Measurements from ENCODE around the gene TRIM61.
"Not testable (repeated sequence)": the region's sequence is repeated elsewhere in the genome, so short reads cannot be mapped to it uniquely, and the experiment has no call there.

Gene TRIM61

DNA sequence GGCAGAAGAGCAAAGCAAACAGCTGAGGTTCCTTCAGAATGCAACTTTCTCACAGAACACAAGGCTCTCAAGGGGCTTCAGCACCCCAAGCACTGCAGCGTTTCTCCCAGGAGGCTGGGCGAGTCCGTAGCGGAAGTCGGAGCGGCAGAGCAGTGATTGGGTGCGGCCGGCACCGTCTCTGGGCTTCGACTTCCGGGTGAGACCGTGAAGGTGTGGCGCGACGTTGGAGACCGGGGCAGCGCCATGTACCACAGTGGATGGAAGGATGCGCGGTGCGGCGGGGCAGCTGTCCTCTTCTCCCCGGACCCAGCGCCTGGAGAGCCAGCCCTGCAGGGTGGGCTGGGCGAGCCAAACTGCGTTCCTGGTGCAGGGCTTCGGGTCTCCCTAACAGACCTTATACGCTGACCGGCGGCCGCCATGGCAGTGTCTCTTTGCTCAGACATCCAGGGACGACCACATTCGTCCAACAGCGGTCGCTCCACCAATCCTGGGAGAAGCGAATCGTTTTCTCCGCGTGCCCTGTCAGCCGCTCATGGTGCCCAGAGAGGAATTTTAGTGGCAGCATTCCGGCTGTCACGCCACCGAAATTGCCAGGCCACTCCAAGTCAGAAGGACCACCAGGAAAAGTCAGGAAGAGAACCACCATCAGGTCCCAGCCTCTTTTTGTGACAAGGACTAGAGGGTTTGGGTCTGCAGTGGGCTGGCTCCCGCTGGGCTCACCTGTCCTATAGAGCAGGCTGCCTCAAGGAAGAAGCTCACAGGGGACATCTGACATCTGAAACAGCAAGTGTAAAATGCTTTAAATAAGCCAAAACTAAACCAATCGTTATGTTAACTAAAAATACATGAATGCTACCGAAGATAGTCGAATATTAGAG is 20.5 kb downstream of the TRIM61 start:
- Histone ChIP-seq H3K4me1 (no peaks in the 10 kb centered on the region), H3K4me3 (ENCODE audit: low read depth, low read length) (peak overlapping the region; percentile 86), H3K9me3 (no peaks in the 10 kb centered on the region), H3K36me3 (no peaks in the 10 kb centered on the region), H3K27me3 (no peaks in the 10 kb centered on the region)
- DNase-seq: peak; percentile 89
- TF ChIP-seq, protein P1, sequence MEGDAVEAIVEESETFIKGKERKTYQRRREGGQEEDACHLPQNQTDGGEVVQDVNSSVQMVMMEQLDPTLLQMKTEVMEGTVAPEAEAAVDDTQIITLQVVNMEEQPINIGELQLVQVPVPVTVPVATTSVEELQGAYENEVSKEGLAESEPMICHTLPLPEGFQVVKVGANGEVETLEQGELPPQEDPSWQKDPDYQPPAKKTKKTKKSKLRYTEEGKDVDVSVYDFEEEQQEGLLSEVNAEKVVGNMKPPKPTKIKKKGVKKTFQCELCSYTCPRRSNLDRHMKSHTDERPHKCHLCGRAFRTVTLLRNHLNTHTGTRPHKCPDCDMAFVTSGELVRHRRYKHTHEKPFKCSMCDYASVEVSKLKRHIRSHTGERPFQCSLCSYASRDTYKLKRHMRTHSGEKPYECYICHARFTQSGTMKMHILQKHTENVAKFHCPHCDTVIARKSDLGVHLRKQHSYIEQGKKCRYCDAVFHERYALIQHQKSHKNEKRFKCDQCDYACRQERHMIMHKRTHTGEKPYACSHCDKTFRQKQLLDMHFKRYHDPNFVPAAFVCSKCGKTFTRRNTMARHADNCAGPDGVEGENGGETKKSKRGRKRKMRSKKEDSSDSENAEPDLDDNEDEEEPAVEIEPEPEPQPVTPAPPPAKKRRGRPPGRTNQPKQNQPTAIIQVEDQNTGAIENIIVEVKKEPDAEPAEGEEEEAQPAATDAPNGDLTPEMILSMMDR (IDR thresholded peaks at IDR 0.05; ENCODE audit: low read depth, low read length): no peak

DNA sequence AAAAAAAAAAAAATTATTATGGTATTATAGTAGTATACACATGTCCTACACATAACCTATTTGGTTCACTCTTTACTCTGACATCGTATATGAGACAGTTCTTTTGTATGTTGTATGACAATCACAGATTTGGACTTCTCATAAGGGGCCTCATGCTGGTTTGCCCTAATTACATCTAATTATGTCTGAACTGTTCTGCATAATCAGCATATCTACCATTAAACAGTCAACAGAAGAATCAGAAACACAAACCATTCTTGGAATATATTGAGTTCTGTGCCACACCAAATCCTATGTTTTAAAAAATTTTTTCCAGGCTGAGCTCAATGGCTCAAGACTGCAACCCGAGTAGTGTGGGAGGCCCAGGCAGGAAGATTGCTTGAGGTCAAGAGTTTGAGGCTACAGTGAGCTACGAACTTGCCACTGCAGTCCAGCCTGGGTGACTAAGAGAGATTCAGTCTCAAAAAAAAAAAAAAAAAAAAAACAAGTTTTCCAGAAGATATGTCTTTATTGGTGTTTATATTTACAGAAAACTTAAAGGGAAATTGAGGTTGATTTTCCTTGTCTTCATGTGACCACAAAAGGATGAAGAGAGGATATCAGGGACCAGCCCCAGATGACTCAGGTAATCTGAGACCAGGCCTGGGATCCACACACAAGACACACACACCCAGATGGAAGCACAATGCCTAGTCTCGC is 22.2 kb downstream of the TRIM61 start:
- Histone ChIP-seq H3K4me3 (ENCODE audit: low read depth, low read length) (no peak overlapping the region), H3K4me1 (no peaks in the 10 kb centered on the region), H3K27me3 (no peaks in the 10 kb centered on the region), H3K36me3 (no peaks in the 10 kb centered on the region), H3K9me3 (no peaks in the 10 kb centered on the region)
- DNase-seq: no peak
- TF ChIP-seq, protein P1 (IDR thresholded peaks at IDR 0.05; ENCODE audit: low read depth, low read length): no peak

DNA sequence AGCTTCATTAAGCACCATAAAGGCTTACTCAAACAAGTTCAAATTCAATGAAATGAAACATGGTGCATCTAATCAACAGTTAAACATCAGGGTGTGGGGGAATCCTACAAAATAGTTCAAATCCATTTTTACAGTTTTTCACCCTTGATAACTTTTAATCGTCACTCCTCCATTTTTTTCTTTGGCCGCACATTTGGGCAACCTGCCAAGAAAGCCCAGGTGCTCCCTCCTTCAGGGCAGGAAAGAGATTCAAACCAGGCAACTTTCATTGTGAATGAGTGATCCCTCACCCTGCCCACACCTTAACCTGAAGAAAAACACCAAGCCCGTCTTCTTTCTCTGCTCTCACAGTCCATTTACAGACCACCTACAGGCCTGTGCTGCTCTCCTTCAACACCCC is 24.9 kb downstream of the TRIM61 start:
- DNase-seq: no peak
- Histone ChIP-seq H3K4me1 (no peaks in the 10 kb centered on the region), H3K9me3 (no peaks in the 10 kb centered on the region), H3K4me3 (ENCODE audit: low read depth, low read length) (no peak overlapping the region), H3K36me3 (no peaks in the 10 kb centered on the region), H3K27me3 (peaks cover 8% of the 10 kb centered on the region)
- TF ChIP-seq, protein P1 (IDR thresholded peaks at IDR 0.05; ENCODE audit: low read depth, low read length): no peak

DNA sequence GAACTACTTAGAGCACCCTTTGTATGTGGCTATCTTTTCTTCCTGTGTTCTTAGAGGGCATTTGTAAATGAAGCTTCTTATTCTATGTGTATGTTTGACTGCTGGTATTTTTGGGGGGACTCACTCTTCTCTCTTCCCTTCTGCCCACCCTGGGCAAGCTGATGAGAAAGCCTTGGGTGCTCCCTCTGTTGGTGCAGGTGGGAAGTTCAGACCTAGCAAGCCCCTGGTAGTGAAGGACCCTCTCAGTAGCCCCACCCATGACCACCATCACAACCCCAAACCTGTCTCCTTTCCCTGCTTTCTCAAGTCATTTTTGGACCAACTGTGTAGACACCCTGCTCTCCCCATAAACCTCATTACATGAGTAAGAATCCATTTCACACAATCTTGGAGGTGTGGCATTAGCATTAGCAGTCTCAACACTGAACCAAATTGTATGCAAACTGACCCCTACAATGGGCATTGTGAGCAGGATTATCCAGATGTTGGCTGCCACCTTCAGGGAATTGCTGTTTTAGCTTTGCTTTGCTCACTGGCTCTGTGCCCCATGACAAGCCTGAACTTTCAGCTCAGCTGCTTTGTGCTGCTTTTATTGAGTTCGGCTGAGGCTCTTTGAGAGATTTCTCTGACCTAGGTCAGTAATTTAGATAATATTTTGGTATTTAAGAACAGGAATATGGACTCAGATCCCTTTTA is 27.9 kb downstream of the TRIM61 start:
- Histone ChIP-seq H3K4me1 (no peaks in the 10 kb centered on the region), H3K27me3 (peaks cover 8% of the 10 kb centered on the region), H3K9me3 (no peaks in the 10 kb centered on the region), H3K36me3 (no peaks in the 10 kb centered on the region), H3K4me3 (ENCODE audit: low read depth, low read length) (no peak overlapping the region)
- TF ChIP-seq, protein P1 (IDR thresholded peaks at IDR 0.05; ENCODE audit: low read depth, low read length): peak; percentile 49
- DNase-seq: no peak

DNA sequence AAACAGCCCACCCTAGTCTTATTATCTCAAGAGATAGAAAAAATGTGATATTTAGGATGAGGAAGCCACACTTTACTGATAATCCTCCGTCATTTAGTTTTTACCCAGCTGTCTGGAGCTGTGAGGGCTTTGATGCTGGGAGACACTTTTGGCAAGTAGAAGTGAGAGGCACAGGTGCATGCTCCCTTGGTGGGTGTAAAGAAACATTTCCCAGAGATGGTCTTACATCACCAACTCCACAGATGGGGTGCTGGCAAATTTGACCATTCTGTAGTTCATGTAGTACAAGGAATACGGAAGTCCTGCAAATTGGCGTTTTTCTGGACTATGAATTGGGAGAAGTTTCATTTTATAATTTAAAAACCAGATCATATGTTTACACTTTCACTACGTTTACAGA is 28.5 kb downstream of the TRIM61 start:
- no peak overlapping the region for H3K4me3 ChIP-seq (ENCODE audit: low read depth, low read length)
- no peak for DNase-seq
- no peaks in the 10 kb centered on the region for H3K36me3 ChIP-seq
- H3K27me3 ChIP-seq: peaks cover 8% of the 10 kb centered on the region
- TF ChIP-seq, protein P1 (IDR thresholded peaks at IDR 0.05; ENCODE audit: low read depth, low read length): no peak
- H3K9me3 ChIP-seq: no peaks in the 10 kb centered on the region
- no peaks in the 10 kb centered on the region for H3K4me1 ChIP-seq

DNA sequence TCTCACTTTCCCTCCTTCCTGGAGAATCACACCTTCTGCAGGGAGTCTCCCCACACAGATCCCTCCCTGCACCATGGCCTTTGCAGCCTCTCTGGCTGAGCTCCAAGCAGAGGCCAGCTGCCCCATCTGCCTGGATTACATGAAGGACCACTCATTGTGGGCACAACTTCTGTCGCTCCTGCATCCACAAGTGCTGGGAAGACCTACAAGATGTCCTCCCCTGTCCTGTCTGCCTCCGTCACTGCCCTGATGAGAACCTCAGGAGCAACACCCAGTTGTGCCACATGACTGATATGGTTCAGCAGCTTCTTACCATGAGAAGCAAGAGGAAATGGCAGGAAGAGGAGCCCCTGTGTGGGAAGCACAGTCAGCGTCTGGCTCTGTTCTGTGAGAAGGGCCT is 29.5 kb downstream of the TRIM61 start:
- not testable (repeated sequence) for H3K27me3 ChIP-seq; H3K9me3 ChIP-seq; H3K4me1 ChIP-seq; H3K4me3 ChIP-seq (ENCODE audit: low read depth, low read length); H3K36me3 ChIP-seq; DNase-seq

All from BE2C (cell line).